Rectal smooth muscle tissue (tissue), 1 donor: Measurements from ENCODE around the gene SCGB1C2.
A peak's percentile ranks its signal among the peaks of the same experiment; 100 is the strongest.
"Not testable (repeated sequence)": the region's sequence is repeated elsewhere in the genome, so short reads cannot be mapped to it uniquely, and the experiment has no call there.

Experiments
- H3K27ac ChIP-seq: one replicate; pipeline ENCODE4 v1.7.0; 2013; ENCODE audit warnings: low read depth, low read length, inconsistent platforms
- H3K27me3 ChIP-seq: one replicate; pipeline ENCODE4 v1.7.0; 2013; ENCODE audit warnings: low read length; ENCODE audit not compliant: control insufficient read depth, insufficient read depth
- H3K36me3 ChIP-seq: one replicate; pipeline ENCODE4 v1.7.0; 2013; ENCODE audit warnings: low read length; ENCODE audit not compliant: control insufficient read depth, insufficient read depth
- H3K4me1 ChIP-seq: one replicate; pipeline ENCODE4 v1.7.0; 2013; ENCODE audit warnings: low read length; ENCODE audit not compliant: control insufficient read depth, insufficient read depth
- H3K4me3 ChIP-seq: one replicate; pipeline ENCODE4 v1.7.0; 2013; ENCODE audit warnings: low read length
- H3K9ac ChIP-seq: one replicate; pipeline ENCODE4 v1.7.0; 2013; ENCODE audit warnings: low read length

The SCGB1C2 gene

DNA sequence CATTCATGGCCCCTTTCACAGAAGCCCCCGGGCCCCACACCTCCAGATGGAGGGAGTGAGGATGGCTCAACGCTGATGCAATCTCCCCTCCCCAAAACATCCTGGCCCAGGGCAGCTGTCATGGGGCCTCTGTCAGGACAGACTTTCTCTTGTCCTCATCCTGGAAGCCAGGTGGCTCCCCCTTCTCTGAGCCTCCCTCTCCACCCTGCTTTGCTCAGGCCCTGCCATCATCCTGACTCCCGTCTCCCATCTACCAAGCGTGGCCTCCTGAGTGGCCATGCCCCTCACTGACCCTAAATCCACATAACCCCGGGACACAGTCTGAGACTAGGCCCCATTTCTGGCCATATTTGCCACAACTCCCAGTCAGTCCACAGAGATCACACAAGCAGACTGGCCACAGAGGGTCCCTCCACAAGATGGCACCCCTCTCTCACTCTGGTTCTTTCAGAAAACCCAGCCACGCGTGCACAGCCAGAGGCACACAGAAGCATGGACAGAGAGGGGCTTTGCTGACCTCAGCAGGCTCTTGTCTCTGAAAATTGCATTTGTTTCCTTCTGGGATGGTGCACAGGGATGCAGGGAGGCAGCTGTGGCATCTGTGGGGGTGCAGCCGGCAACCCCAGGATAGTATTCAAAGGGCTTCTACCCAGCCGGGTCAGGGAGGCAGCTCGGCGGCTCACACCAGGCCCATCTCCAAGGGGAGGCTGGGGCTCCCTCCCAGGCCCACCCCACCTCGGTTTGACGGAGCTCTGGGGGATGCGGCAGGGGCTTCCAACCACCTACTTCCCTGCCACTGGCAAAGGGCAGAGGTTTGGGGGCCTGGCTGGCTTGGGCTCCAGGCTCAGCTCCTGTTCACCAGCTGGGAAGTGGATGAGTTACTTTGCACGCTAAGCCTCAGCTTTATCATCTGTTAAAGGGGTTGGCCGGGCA is 27.2 kb downstream of the SCGB1C2 start:
- no peak overlapping the region for H3K9ac ChIP-seq
- H3K27me3 ChIP-seq = no peaks in the 10 kb centered on the region
- no peaks in the 10 kb centered on the region for H3K36me3 ChIP-seq
- H3K4me1 ChIP-seq = no peaks in the 10 kb centered on the region
- no peak overlapping the region for H3K27ac ChIP-seq
- H3K4me3 ChIP-seq = no peak overlapping the region

DNA sequence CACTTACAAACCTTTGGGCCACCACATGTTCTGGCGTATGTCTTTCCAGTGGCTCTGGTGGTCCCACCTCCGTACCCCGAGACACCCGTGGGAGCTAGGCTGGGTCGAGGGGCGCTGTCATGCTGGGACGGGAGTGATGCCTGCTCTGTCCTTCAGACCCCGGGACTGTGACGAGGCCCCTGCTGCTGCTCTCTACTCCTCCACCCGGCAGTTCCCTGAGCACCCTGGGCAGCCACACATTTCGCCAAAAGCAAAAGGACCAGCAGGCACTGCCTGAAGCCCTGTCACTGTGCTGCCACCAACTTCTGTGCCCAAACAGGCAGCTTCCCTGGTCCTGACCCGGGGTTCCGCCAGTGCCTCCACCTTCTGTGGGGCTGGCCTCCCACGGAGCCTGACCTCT is 28.6 kb downstream of the SCGB1C2 start:
- H3K9ac ChIP-seq = no peak overlapping the region
- H3K27ac ChIP-seq = no peak overlapping the region
- no peak overlapping the region for H3K4me3 ChIP-seq

DNA sequence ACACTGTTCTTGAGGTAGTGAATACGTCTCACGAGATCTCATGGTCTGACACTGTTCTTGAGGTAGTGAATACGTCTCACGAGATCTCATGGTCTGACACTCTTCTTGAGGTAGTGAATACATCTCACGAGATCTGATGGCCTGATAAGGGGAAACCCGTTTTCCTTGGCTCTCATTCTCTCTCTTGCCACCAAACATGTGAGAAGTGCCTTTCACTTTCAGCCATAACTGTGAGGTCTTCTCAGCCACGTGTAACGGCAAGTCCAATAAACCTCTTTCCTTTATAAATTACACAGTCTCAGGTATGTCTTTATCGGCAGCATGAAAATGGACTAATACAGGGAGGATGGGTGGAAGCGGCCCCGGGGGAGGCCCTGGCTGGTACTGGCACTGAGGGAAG is 31.2 kb downstream of the SCGB1C2 start:
- not testable (repeated sequence) for H3K36me3 ChIP-seq, H3K4me1 ChIP-seq, H3K27ac ChIP-seq, H3K27me3 ChIP-seq, H3K9ac ChIP-seq, H3K4me3 ChIP-seq

More for the DNA sequence above, 28.6 kb downstream of the SCGB1C2 start:
- Histone ChIP-seq H3K27me3 (no peaks in the 10 kb centered on the region), H3K4me1 (no peaks in the 10 kb centered on the region), H3K36me3 (no peaks in the 10 kb centered on the region)

DNA sequence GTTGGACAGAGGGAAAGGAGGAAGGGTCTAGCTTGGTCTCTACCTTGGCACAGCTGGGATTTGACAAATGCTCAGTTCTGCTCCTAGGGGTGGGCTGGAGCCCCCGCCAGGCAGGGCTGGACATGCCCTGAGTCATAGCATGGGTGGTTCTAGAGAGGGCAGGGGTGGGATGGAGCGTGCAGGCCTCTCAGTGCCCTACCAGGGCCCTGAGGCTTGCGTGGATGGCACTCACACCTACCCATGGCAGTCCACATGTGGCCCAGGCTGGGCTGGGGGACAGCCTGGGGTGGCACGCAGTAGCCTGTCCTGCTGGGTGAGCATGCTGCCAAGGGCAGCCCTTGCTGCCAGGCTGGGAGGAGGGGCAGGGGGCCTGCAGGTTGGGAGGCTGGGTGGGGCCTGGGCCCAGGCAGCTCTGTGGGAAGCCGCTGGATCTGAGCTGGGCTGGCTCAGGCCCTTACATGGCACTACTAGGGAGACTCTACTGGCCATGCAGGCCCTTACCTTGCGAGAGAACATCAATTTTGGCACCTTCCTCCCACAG is 32.8 kb downstream of the SCGB1C2 start:
- H3K36me3 ChIP-seq = no peaks in the 10 kb centered on the region
- no peak overlapping the region for H3K9ac ChIP-seq
- no peaks in the 10 kb centered on the region for H3K27me3 ChIP-seq
- H3K4me3 ChIP-seq = no peak overlapping the region
- H3K4me1 ChIP-seq = no peaks in the 10 kb centered on the region
- H3K27ac ChIP-seq = no peak overlapping the region

DNA sequence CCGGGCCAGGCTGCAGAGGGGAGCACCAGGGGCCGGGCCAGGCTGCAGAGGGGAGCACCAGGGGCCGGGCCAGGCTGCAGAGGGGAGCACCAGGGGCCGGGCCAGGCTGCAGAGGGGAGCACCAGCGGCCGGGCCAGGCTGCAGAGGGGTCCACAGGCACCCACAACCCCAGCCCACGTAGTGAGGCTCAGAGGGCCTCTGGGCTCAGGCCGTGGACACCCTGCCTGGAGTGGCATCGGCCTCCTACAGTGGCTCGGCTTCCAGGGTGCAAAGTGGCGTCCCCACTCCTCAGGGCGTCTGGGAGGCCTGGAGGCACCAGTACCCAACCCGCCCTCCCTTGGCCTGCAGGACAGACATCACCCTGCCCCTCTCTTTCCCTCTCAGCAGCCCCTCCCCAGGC is 34.5 kb downstream of the SCGB1C2 start:
- Histone ChIP-seq H3K4me1 (no peaks in the 10 kb centered on the region), H3K27ac (no peak overlapping the region), H3K27me3 (no peaks in the 10 kb centered on the region), H3K9ac (no peak overlapping the region), H3K4me3 (no peak overlapping the region), H3K36me3 (no peaks in the 10 kb centered on the region)

DNA sequence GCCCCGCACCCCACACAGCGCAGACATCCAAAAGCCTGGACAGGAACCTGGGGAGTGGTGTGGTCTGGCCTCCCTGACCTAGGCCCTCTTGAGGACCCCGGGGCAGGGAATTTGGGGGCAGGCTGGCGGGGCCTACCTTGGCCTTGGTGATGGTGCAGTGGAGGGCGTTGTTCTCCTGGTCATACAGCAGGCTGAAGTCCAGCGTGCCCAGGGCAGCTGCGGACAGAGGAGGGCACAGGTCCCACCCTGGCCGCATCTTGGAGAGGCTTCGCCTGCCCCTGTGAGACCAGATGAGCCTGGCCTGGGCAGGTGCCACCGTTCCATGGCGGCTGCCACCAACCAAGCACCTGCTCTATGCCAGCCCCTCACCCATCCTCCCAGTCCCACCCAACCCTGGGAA is 35.0 kb downstream of the SCGB1C2 start:
- Histone ChIP-seq H3K36me3 (no peaks in the 10 kb centered on the region), H3K4me1 (no peaks in the 10 kb centered on the region), H3K9ac (no peak overlapping the region), H3K27ac (no peak overlapping the region), H3K4me3 (no peak overlapping the region), H3K27me3 (peaks cover under 1% of the 10 kb centered on the region)

DNA sequence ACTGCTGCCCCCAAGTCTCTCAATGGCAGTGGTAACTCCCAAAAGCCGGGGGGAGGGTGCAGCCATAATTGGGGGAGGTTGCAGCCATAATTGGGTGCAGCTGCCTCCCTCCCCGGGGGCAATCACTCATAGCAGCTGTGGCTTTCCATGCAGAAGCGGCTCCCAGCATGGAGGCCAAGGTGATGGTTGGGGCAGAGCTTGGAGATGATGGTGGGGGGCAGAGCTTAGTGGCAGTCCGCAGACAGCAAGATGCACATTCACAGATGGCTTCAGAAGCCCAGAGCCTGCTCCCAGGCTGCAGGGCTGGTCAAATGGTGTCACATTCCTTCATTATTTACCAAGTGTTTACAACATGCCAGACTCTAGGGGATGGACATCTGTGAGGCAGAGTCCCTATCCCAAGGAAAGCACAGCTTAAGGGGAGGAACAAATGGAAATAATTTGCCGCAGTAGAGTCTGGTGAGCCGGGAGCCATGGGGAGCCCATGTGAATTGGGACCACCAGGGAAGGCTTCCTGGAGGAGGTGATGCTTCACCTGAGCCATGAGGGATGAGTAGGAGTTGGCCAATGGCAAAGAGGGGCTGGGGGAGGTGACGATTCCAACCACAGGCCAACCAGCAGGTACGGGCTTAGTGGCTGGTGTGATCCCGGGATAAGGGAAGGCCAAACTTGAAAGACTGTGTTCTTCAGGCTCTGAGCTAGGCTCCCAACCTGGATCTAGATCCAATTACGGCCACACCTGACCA is 36.0 kb downstream of the SCGB1C2 start:
- H3K9ac ChIP-seq = no peak overlapping the region
- no peak overlapping the region for H3K27ac ChIP-seq
- H3K36me3 ChIP-seq = no peaks in the 10 kb centered on the region
- H3K4me3 ChIP-seq = no peak overlapping the region
- H3K4me1 ChIP-seq = no peaks in the 10 kb centered on the region
- peaks cover 4% of the 10 kb centered on the region for H3K27me3 ChIP-seq

DNA sequence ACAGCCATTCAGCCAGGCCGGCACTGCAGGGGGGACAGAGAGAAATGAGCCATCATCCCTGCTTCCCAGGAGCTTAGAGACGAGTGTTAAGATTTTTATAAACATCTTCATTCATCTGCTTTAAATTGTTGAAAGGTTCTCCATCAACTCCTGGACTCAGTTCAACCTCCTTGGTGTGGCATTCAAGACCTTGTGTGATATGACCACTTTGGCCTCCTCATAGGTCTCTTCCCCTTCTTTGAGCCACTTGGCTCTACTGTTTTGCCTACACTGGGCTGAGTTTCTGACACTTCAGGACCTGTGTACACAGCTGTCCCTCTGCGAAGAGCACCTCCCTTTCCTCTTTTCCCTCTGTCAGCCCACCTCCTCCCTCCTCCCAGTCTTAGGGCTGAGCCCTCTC is 39.8 kb downstream of the SCGB1C2 start:
- Histone ChIP-seq H3K27ac (no peak overlapping the region), H3K27me3 (peaks cover 12% of the 10 kb centered on the region), H3K36me3 (no peaks in the 10 kb centered on the region), H3K4me3 (no peak overlapping the region), H3K9ac (no peak overlapping the region), H3K4me1 (no peaks in the 10 kb centered on the region)

DNA sequence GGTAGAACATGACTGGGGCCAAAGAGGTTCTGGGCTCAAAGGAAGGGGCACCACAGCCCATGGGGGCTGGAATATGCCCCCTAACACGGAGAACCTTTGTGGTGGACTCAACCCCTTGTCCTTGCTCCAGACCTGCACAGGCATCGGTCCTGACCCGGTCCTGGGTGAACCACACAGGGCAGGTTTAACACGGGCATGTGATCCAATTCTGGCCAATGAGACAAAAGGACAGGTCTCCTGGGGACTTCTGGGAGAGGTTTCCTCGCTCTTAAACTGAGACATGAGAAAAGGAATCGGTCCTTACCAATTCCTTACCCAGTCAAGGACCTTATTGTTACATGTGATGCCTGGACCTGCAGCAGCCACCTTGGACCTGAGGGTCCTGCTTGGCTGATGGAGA is 40.4 kb downstream of the SCGB1C2 start:
- H3K4me3 ChIP-seq = no peak overlapping the region
- no peaks in the 10 kb centered on the region for H3K36me3 ChIP-seq
- peaks cover 15% of the 10 kb centered on the region for H3K27me3 ChIP-seq
- no peak overlapping the region for H3K27ac ChIP-seq
- H3K4me1 ChIP-seq = no peaks in the 10 kb centered on the region
- no peak overlapping the region for H3K9ac ChIP-seq

DNA sequence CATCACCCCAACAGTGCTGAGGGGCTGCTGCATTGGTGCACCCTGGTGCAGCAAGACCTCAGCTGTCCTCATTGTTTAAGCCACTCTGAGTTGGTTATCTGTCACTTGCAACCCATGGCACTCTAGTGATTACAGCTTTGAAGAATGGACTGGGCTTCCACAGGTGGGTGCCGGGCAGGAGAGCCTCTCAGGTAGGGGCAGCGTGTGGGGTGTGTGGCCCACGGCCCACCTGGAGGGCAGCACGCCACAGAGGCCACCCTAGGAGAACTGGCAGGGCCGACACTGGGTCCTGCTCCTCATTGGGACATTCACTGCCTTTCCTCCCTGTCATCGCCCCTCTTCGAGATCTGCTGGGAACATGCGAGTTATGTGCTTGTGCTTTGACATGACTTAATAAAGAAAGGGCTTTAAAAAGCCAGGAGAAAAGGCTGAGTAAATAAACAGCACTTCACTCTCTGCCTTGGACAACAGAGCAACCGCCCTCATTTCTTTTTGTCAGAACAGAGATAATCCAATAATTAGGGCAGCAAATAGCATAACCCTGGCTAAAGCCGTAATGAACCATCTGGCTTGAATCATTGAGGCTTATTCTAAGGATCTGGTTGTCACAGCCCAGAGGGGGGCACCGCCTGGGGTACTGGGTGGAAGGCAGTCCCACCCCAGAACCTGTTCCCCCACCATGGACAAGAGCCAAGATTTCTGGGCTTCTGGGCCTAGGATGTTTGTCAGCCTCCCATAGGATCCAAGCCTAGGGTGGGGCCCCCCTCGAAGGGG is 41.1 kb downstream of the SCGB1C2 start:
- H3K27ac ChIP-seq = no peak overlapping the region
- H3K4me3 ChIP-seq = no peak overlapping the region
- H3K36me3 ChIP-seq = no peaks in the 10 kb centered on the region
- no peak overlapping the region for H3K9ac ChIP-seq
- peaks cover 21% of the 10 kb centered on the region for H3K27me3 ChIP-seq
- H3K4me1 ChIP-seq = no peaks in the 10 kb centered on the region

DNA sequence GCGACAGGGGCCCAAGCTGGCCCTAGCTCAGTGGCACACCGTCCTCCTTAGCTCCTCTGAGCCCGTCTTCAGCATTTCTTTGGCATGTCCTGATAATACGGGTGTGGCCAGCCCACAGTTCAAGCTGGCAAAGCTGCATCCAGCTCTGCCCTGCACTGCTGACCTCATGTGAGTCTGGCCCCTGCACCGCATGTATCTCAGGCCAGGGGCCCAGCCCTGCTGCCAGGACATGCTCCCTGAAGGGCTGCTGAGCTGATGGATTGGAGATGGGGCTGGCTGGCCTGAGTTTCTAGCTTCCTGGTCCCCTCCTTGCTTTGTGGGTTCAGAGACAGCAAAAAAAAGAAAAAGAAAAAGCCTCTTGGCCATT is 41.7 kb downstream of the SCGB1C2 start:
- H3K4me1 ChIP-seq = no peaks in the 10 kb centered on the region
- peaks cover 21% of the 10 kb centered on the region for H3K27me3 ChIP-seq
- no peaks in the 10 kb centered on the region for H3K36me3 ChIP-seq
- H3K27ac ChIP-seq = no peak overlapping the region
- no peak overlapping the region for H3K9ac ChIP-seq
- H3K4me3 ChIP-seq = peak overlapping the region; percentile 11

DNA sequence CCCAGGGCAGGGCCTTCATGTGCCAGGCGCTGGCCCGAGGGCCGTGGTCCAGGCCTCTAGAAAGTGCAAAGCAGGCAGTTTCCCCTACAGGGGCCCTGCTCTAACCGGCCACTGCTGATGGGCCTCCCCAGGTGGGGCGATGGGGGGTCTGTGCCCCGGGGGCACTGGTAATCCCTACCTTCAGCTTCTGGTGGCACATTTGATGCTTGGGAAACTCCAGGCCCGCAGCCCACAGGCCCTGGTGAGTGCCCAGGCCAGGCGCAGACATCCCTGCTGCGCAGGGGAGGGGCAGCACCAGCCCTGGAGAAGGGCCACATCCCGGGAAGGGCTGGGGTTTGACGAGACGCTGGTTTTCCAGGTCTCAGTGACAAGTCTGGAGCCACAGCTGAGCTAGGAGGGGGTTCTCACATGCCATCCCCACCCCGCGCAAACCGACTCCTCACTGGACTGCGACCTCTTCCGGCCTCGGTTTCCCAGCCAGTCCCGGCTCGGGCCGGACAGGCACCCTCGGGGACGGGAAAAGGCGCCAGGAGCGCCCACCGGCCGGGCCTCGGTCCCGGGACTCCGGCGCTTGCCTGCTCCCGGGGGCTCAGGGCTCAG is 42.5 kb downstream of the SCGB1C2 start:
- peaks cover 21% of the 10 kb centered on the region for H3K27me3 ChIP-seq
- H3K4me3 ChIP-seq = peak overlapping the region; percentile 19
- no peak overlapping the region for H3K9ac ChIP-seq
- H3K27ac ChIP-seq = no peak overlapping the region
- no peaks in the 10 kb centered on the region for H3K36me3 ChIP-seq
- H3K4me1 ChIP-seq = no peaks in the 10 kb centered on the region
